ENCODE measurements around the gene FKBP7. TPM values are rescaled to one million over a fixed set of nuclear protein-coding genes. Genes with fewer than 3 reads are reported as not detected.

Gene FKBP7
- total RNA-seq, 1 experiment from 2014 or later: 4.8 TPM

DNA sequence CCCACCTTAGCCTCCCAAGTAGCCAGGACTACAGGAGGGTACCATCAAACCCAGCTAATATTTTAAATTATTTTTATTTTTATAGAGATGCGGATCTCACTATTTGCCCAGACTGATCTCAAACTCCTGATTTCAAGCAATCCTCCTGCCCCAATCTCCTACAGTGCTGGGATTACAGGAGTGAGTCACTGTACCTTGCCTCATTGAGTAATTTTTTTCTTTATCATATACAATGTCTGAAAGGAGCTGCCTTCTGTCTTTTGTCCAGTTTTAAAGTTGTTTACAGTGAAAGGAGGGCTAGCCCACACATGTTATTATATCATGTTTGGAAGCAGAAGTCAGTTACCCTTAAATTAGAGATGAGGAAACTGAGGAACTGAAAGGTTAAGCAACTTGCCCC is 60.0 kb downstream of the FKBP7 start:
- Histone ChIP-seq H3K4ac (ENCODE audit: low read depth, low read length) (no peak overlapping the region), H2AFZ (ENCODE audit: low read length) (no peak overlapping the region), H4K91ac (ENCODE audit: insufficient read length, low read depth, low read length) (no peak overlapping the region), H3K9me3 (ENCODE audit: control insufficient read depth, low read depth, low read length) (no peaks in the 10 kb centered on the region), H3K27ac (ENCODE audit: insufficient read length, low read depth, low read length) (no peak overlapping the region), H3K23ac (ENCODE audit: insufficient read length, low read depth, low read length) (no peak overlapping the region), H4K8ac (replicated peaks; ENCODE audit: insufficient read length, low read depth, low read length) (no peak overlapping the region), H2AK5ac (ENCODE audit: insufficient read length, low read length) (no peak overlapping the region), H3K79me2 (ENCODE audit: insufficient read depth, low read length) (no peaks in the 10 kb centered on the region), H3K18ac (ENCODE audit: insufficient read length, low read depth, low read length) (no peak overlapping the region), H2BK120ac (ENCODE audit: low read depth, low read length, poor library complexity, severe bottlenecking) (no peak overlapping the region), H2BK12ac (ENCODE audit: insufficient read length, low read depth, low read length) (no peak overlapping the region), H3K23me2 (ENCODE audit: insufficient read length, low read depth, low read length, poor library complexity, severe bottlenecking) (peaks cover 3% of the 10 kb centered on the region), H3K4me1 (ENCODE audit: insufficient read depth, low read length) (no peaks in the 10 kb centered on the region), H3K9ac (ENCODE audit: extremely low read depth, insufficient read length, low read length) (no peak overlapping the region), H4K20me1 (ENCODE audit: control insufficient read depth, insufficient read depth, insufficient read length) (no peaks in the 10 kb centered on the region), H3K79me1 (ENCODE audit: insufficient read depth, low read depth, low read length, poor library complexity, severe bottlenecking) (no peaks in the 10 kb centered on the region), H3T11ph (ENCODE audit: low read length) (no peak overlapping the region), H2BK20ac (ENCODE audit: low read depth, low read length, poor library complexity, severe bottlenecking) (no peak overlapping the region), H3K4me2 (ENCODE audit: insufficient read depth, insufficient read length, low read length) (no peak overlapping the region), H2BK5ac (ENCODE audit: insufficient read length, low read length) (no peak overlapping the region), H3K56ac (ENCODE audit: insufficient read length, low read depth, low read length) (no peak overlapping the region), H3K14ac (ENCODE audit: insufficient read depth, low read length) (no peak overlapping the region), H2BK15ac (ENCODE audit: low read depth, low read length) (no peak overlapping the region), H3K27me3 (ENCODE audit: insufficient read depth, low read length) (no peaks in the 10 kb centered on the region), H4K5ac (ENCODE audit: insufficient read length, low read depth, low read length) (no peak overlapping the region)
- Mint-ChIP-seq H3K9me3 (no peaks in the 10 kb centered on the region), H3K27ac (no peak overlapping the region), H3K27me3 (ENCODE audit: low read depth) (no peaks in the 10 kb centered on the region), H3K4me3 (no peak overlapping the region), H3K4me1 (peaks cover 10 to 14% of the 10 kb centered on the region in 2 experiments), H3K36me3 (ENCODE audit: insufficient read depth in 1 of 3, low read depth in 3 of 3) (no peaks in the 10 kb centered on the region)
- WGBS (ENCODE audit: extremely low coverage, insufficient read length, low lambda C conversion rate): no CpG with 5 or more reads among the region's 1 CpG
- TF ChIP-seq, protein P1, sequence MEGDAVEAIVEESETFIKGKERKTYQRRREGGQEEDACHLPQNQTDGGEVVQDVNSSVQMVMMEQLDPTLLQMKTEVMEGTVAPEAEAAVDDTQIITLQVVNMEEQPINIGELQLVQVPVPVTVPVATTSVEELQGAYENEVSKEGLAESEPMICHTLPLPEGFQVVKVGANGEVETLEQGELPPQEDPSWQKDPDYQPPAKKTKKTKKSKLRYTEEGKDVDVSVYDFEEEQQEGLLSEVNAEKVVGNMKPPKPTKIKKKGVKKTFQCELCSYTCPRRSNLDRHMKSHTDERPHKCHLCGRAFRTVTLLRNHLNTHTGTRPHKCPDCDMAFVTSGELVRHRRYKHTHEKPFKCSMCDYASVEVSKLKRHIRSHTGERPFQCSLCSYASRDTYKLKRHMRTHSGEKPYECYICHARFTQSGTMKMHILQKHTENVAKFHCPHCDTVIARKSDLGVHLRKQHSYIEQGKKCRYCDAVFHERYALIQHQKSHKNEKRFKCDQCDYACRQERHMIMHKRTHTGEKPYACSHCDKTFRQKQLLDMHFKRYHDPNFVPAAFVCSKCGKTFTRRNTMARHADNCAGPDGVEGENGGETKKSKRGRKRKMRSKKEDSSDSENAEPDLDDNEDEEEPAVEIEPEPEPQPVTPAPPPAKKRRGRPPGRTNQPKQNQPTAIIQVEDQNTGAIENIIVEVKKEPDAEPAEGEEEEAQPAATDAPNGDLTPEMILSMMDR (conservative IDR thresholded peaks at IDR 0.05): no peak
- DNase-seq: no peak
